ENCODE data around the gene WWC1.

The WWC1 gene

GRCh38 chr5:168314735-168315411, 23.4 kb downstream of the WWC1 start:
- TF ChIP-seq, protein P1, sequence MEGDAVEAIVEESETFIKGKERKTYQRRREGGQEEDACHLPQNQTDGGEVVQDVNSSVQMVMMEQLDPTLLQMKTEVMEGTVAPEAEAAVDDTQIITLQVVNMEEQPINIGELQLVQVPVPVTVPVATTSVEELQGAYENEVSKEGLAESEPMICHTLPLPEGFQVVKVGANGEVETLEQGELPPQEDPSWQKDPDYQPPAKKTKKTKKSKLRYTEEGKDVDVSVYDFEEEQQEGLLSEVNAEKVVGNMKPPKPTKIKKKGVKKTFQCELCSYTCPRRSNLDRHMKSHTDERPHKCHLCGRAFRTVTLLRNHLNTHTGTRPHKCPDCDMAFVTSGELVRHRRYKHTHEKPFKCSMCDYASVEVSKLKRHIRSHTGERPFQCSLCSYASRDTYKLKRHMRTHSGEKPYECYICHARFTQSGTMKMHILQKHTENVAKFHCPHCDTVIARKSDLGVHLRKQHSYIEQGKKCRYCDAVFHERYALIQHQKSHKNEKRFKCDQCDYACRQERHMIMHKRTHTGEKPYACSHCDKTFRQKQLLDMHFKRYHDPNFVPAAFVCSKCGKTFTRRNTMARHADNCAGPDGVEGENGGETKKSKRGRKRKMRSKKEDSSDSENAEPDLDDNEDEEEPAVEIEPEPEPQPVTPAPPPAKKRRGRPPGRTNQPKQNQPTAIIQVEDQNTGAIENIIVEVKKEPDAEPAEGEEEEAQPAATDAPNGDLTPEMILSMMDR (IDR thresholded peaks at IDR 0.05; ENCODE audit: low read depth, low read length, missing control alignments) = no peak
- DNase-seq (ENCODE audit: low read depth) = no peak

GRCh38 chr5:168315416-168316138, 24.1 kb downstream of the WWC1 start:
- TF ChIP-seq, protein P1 (IDR thresholded peaks at IDR 0.05; ENCODE audit: low read depth, low read length, missing control alignments) = no peak
- no peak for DNase-seq (ENCODE audit: low read depth)
- no peak overlapping the region for H3K4me3 ChIP-seq (ENCODE audit: low read depth, low read length)

More at GRCh38 chr5:168314735-168315411, 23.4 kb downstream of the WWC1 start:
- no peak overlapping the region for H3K4me3 ChIP-seq (ENCODE audit: low read depth, low read length)

DNA sequence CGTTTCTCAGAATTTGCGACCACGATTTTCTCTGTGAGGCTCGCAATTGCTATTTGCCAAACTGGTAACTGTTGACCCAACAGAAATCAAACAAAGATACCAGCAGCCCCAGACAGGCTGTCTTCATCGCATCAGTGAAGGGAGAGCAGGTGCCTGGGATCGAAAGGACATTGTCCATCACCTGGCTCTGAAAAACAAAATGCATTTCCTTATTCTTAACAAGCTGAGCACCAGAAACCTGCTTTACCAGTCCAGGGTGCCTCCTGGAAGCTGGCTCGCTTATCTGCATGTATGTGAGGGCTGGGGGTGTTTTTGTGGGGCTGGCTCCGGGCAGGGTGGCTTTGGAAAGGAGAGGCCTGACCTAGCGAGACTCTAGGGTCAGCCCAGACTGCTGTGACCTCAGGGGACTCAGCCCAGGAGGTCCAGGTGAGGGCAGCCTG, 24.7 kb downstream of the WWC1 start:
- no peak overlapping the region for H3K4me3 ChIP-seq (ENCODE audit: low read depth, low read length)
- TF ChIP-seq, protein P1 (IDR thresholded peaks at IDR 0.05; ENCODE audit: low read depth, low read length, missing control alignments) = no peak
- no peak for DNase-seq (ENCODE audit: low read depth)

DNA sequence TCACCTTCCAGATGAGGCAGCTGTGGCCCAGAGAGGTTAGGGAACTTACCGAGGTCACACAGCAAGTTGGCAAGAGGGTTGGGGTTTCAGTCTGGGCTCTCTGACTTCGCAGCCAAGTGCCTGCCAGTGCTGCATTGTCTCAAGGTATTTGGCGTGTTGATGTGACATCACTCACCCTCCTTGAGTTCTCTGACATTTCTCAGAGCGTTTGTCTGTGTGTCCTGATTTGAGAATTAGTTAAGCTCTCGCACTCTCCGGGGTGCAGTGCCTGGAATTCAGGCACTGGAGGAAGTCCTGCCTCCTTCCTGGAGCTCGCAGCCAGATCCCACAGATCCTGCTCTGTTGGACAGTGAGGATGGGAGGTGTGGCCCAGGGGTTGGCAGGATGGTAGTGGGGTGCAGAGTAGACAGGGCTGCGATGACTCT, 25.7 kb downstream of the WWC1 start:
- TF ChIP-seq, protein P1 (IDR thresholded peaks at IDR 0.05; ENCODE audit: low read depth, low read length, missing control alignments) = no peak
- DNase-seq (ENCODE audit: low read depth) = no peak
- no peak overlapping the region for H3K4me3 ChIP-seq (ENCODE audit: low read depth, low read length)

DNA sequence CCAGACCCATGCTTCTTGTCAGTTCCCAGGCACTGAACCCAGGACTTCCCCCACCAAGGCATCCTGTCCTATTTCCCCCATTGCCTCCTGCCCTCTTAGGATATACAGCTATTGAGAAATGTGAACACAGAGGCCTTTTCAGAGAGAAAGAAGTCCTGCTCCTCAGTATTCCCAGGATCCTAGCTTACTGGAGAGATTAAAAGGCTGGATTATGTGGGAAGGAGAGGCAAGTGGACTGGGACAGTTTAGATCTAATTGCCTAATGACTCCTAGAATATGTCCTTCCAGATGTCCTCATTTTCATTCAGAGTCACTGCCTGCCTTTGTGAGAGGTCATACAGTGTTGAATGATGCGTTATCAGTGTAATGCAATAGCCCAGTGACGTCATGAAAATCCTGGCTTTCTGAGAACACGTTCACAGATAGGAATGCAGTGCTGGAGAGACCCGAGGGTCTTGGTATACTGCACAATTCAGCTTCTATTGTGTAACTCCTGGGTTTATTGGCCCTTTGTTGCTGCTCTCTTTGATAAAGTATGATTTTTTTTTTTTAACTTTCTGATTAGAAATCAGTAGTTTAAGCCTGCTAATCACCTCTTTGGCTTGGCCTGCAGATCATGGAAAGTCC, 26.2 kb downstream of the WWC1 start:
- H3K4me3 ChIP-seq (ENCODE audit: low read depth, low read length) = no peak overlapping the region
- no peak for DNase-seq (ENCODE audit: low read depth)
- TF ChIP-seq, protein P1 (IDR thresholded peaks at IDR 0.05; ENCODE audit: low read depth, low read length, missing control alignments) = no peak

GRCh38 chr5:168318240-168318639, 26.8 kb downstream of the WWC1 start:
- TF ChIP-seq, protein P1 (IDR thresholded peaks at IDR 0.05; ENCODE audit: low read depth, low read length, missing control alignments) = no peak
- no peak overlapping the region for H3K4me3 ChIP-seq (ENCODE audit: low read depth, low read length)
- DNase-seq (ENCODE audit: low read depth) = peak; percentile 19

All from GM12864 (cell line).